Thoracic aorta (tissue), 2 donors: ENCODE results near the gene OTOP3. TPM values are rescaled to one million over a fixed set of nuclear protein-coding genes. Genes with fewer than 3 reads are reported as not detected.

ENCODE experiments used
- ATAC-seq: fragments of 150-250 bp; one replicate; pipeline ENCODE4 v1.8.0; 2017; ENCODE audit warnings: low read depth; ENCODE audit not compliant: insufficient number of reproducible peaks, low FRiP score
- DNase-seq: peaks from one replicate; pipeline ENCODE4 v3.0.0-alpha.2; 2020; ENCODE audit warnings: low spot score
- H3K27ac ChIP-seq, 2 donors: fragments of 200-600 bp; sonication (generic); 1 replicate in 1 of 2; 2 replicates in 1 of 2; pipeline ENCODE4 v1.5.1; 2016; ENCODE audit warnings: mild to moderate bottlenecking in 2 of 2, moderate library complexity in 2 of 2
- H3K27me3 ChIP-seq: fragments of 200-600 bp; sonication (generic); replicated peaks from 2 replicates; pipeline ENCODE4 v1.6.0; 2016; ENCODE audit warnings: mild to moderate bottlenecking; ENCODE audit not compliant: insufficient read depth
- H3K36me3 ChIP-seq: fragments of 200-600 bp; sonication (generic); one replicate; pipeline ENCODE4 v1.5.1; 2016
- H3K4me1 ChIP-seq, 2 donors: fragments of 200-600 bp; sonication (generic); 1 replicate in 1 of 2; 2 replicates in 1 of 2; pipeline versions ENCODE4 v1.5.1 to v1.6.0; 2016; ENCODE audit warnings: low read depth in 2 of 2, mild to moderate bottlenecking in 1 of 2; ENCODE audit not compliant: control insufficient read depth in 1 of 2
- H3K4me3 ChIP-seq: fragments of 200-600 bp; sonication (generic); 2 replicates; pipeline ENCODE4 v1.5.1; 2016; ENCODE audit warnings: mild to moderate bottlenecking
- H3K9me3 ChIP-seq: fragments of 200-600 bp; sonication (generic); 2 replicates; pipeline ENCODE4 v1.5.1; 2016
- total RNA-seq, 2 donors: library from RNA; depleted of rRNA; stranded (reverse); fragments of >200 nt; gene quantifications; one replicate each; pipeline versions ENCODE4 v1.1.0 to v1.2.3, GENCODE V29; 2016
- TF ChIP-seq, protein P1 (sequence below): fragments of 200-600 bp; sonication (generic); IDR thresholded peaks from one replicate; pipeline ENCODE4 v1.5.1; 2019; ENCODE audit warnings: antibody characterized with exemption

OTOP3 gene
- total RNA-seq, 2 donors from 2014 or later: not detected

DNA sequence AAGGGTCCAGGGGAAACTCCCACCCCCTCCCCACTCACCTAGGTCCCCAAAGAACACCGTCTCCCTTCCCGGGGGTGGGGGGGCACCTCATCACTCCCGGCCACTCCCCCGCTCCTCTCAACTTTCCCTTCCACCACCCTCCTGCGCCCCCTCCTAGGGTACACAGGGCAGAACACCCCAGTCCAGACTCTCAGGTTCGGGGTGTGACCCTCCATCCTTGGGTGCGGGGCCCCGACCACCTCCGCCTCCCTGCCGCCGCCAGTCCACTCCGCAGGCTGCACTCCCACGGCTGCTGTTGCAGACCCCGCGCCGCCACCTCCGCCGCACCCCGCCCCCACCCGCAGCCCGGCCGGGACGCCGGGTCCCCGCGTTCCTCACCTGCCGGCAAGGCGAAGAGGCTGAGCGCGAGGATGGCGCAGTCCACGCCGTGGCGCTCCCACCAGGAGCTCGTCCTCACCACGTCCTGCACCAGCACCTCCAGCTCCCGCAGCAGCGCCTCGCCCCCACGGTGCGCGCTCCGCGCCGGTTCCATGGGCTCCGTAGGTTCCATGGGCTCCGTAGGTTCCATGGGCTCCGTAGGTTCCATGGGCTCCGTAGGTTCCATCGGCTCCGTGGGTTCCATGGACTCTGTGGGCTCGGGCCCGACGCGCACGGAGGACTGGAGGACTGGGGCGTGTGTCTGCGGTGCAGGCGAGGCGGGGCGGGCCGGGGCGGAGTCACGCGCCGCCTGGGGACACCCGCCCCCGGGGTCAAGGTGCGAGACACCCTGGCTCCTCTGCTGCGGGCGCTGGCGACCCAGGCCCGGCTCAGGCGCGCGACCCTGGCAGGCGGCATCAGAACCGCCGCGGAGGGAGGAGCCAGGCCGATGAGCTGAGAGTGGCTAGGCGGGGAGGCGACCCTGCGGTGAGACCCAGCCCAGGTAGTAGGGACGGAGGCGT is 42.5 kb upstream of the OTOP3 start, which contains the start of gene FADS6:
FADS6 (minus strand) TSS at position 660 of the 938 bp plus-strand sequence; CDS start at position 622, 38 bp downstream.
- Histone ChIP-seq H3K9me3 (no peaks in the 10 kb centered on the region), H3K27me3 (no peaks in the 10 kb centered on the region), H3K4me3 (peak within 1 kb of the TSS; percentile 61)

DNA sequence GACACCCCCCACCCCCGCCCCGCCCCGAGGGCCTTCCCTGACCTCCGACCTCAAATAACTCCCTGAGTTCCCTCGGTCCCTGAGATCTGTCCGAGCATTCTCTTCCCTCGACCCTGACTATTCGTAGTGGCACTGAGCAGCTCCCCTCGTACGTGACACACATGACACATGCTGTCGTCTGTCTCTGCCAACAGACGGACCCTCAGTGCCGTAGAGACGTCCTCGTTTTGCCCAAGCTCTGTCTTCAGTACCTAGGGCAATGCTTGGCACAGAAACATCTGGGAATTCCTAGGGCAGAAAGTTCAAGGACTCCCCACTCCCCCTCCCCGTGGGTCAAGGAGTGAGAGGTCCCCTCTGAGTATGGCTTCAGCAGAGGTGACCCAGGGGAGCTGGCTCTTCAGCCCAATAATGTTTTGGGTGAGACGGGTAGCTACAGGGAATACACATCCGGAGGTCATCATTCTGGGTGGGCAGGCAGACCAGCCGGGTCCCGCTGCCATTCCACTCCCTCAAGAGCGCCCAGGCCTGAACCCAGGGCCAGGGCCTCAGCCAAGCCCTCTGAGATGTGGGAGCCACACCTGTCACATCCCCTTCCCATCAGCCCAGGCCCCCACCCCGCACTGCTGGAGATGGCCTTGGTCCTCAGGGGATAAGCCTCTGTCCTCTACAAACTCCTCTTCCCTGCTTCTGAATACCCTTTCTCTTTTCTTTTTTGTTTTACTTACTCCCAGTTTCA is 41.6 kb upstream of the OTOP3 start:
- Histone ChIP-seq H3K9me3 (no peaks in the 10 kb centered on the region), H3K27me3 (no peaks in the 10 kb centered on the region), H3K4me3 (no peak overlapping the region), H3K27ac (no peak overlapping the region), H3K4me1 (peaks cover 0 to 9% of the 10 kb centered on the region in 2 donors), H3K36me3 (no peaks in the 10 kb centered on the region)
- ATAC-seq: no peak
- DNase-seq: no peak
- TF ChIP-seq, protein P1, sequence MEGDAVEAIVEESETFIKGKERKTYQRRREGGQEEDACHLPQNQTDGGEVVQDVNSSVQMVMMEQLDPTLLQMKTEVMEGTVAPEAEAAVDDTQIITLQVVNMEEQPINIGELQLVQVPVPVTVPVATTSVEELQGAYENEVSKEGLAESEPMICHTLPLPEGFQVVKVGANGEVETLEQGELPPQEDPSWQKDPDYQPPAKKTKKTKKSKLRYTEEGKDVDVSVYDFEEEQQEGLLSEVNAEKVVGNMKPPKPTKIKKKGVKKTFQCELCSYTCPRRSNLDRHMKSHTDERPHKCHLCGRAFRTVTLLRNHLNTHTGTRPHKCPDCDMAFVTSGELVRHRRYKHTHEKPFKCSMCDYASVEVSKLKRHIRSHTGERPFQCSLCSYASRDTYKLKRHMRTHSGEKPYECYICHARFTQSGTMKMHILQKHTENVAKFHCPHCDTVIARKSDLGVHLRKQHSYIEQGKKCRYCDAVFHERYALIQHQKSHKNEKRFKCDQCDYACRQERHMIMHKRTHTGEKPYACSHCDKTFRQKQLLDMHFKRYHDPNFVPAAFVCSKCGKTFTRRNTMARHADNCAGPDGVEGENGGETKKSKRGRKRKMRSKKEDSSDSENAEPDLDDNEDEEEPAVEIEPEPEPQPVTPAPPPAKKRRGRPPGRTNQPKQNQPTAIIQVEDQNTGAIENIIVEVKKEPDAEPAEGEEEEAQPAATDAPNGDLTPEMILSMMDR: no peak

More for the DNA sequence above, 42.5 kb upstream of the OTOP3 start, which contains the start of gene FADS6:
- H3K36me3 ChIP-seq: no peaks in the 10 kb centered on the region
- H3K4me1 ChIP-seq: peaks cover 0 to 9% of the 10 kb centered on the region in 2 donors
- TF ChIP-seq, protein P1: no peak
- H3K27ac ChIP-seq: no peak within 1 kb of the TSS
- ATAC-seq (no peak), DNase-seq (no peak)

DNA sequence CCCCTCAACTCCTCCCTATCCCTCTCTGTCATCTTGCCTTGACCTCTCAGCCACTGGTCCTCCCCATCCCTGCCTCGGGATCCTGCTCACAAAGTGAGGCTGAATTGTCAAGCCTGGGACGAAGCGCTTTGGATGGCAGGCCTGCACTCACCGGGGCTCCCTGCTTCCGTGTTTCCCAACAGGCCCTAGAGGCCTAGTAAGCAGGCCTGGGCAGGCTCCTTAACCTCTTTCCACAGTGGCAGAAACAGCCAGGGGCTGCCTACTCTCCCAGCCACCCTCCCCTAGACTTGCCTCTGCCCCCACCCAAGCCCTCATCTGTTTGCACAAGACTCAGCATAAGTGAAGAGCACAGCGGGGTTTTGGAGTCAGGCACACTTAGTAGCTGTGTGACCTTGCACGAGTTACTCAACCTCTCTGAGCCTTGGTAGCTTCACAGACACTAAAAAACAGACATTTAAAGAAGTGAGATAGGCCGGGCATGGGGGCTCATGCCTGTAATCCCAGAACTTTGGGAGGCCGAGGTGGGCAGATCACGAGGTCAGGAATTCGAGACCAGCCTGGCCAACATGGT is 37.2 kb upstream of the OTOP3 start:
- no peak for ATAC-seq
- Histone ChIP-seq H3K4me3 (no peak overlapping the region), H3K27ac (no peak overlapping the region), H3K9me3 (no peaks in the 10 kb centered on the region), H3K4me1 (peaks cover 0 to 3% of the 10 kb centered on the region in 2 donors), H3K36me3 (no peaks in the 10 kb centered on the region), H3K27me3 (no peaks in the 10 kb centered on the region)
- TF ChIP-seq, protein P1: no peak
- DNase-seq: no peak

- TF ChIP-seq, protein P1: no peak
- Histone ChIP-seq H3K36me3 (no peaks in the 10 kb centered on the region), H3K9me3 (no peaks in the 10 kb centered on the region), H3K27me3 (no peaks in the 10 kb centered on the region), H3K27ac (no peak overlapping the region), H3K4me1 (no peaks in the 10 kb centered on the region), H3K4me3 (no peak overlapping the region)
- DNase-seq (no peak), ATAC-seq (no peak)
Observed at GRCh38 chr17:74900208-74900607, 35.5 kb upstream of the OTOP3 start.
